ENCODE measurements around the gene LYL1. TPM values are rescaled to one million over a fixed set of nuclear protein-coding genes. Genes with fewer than 3 reads are reported as not detected.

LYL1 gene
- total and polyA plus RNA-seq, 2 of the 13 experiments (the other 11 are each of a cell fraction or from before 2014, with no cell fraction given): 0.75 to 0.92 TPM

DNA sequence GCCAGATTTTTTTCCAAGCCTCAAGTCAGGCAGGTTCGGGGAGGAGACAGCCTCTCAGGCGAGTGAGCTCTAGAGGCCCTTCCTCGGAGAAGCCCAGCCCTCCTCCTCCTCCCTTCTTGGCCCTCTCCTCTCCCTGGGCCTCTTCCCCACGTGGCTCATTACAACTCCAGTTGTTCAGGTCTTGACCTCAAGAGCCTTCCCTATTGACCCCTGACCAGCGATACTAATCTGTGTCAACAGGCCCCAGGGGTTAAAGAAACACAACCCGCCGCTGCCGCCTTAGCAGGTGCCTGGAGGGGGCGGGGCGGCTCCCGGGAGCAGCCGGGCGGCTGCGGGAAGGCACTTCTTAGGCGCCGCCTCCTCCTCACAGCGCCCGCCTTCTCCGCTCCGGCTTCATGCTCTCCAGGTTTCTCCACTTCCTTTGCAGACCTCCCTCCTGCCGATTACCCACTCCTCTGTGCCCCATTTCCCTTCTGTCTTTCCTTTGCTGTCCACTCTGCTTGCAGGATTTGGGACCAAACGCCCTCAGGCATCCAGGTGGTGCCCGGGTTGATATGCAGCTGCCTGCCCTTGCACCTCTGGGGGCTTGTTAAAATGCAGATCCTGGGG lies 51.0 kb downstream of the LYL1 start (continued):
- TF ChIP-seq RERE (CRISPR knock-in tag; IDR thresholded peaks at IDR 0.05; ENCODE audit: low read depth) (peak; percentile 96), NFIC (IDR thresholded peaks at IDR 0.05; ENCODE audit: low read length) (peak; percentile 58; the same call in 1 of the 2 replicates), CAMTA2 (CRISPR knock-in tag; IDR thresholded peaks at IDR 0.05; ENCODE audit: borderline replicate concordance) (no peak), RARG (CRISPR knock-in tag; IDR thresholded peaks at IDR 0.05; ENCODE audit: low read depth) (no peak), ZNF614 (CRISPR knock-in tag; IDR thresholded peaks at IDR 0.05; ENCODE audit: borderline replicate concordance) (peak; percentile 42; the same call in 1 of the 2 replicates), ERF (CRISPR knock-in tag; IDR thresholded peaks at IDR 0.05) (peak; percentile 65), ZNF589 (CRISPR knock-in tag; conservative IDR thresholded peaks at IDR 0.05) (no peak), IKZF4 (CRISPR knock-in tag; IDR thresholded peaks at IDR 0.05; ENCODE audit: borderline replicate concordance, low read depth, not compliant biosample characterization) (peak; percentile 34), SIX1 (CRISPR knock-in tag; IDR thresholded peaks at IDR 0.05; ENCODE audit: borderline replicate concordance) (peak; percentile 59; the same call in 1 of the 2 replicates), ELK4 (CRISPR knock-in tag; IDR thresholded peaks at IDR 0.05; ENCODE audit: borderline replicate concordance) (no peak), CEBPG (CRISPR knock-in tag; IDR thresholded peaks at IDR 0.05) (no peak; the same call in 1 of the 2 replicates), ZNF782 (CRISPR knock-in tag; IDR thresholded peaks at IDR 0.05; ENCODE audit: borderline replicate concordance) (no peak), DRAP1 (CRISPR knock-in tag; IDR thresholded peaks at IDR 0.05) (no peak), ZSCAN31 (CRISPR knock-in tag; IDR thresholded peaks at IDR 0.05; ENCODE audit: low read depth) (no peak), GATA4 (IDR thresholded peaks at IDR 0.05; ENCODE audit: borderline replicate concordance, low read depth) (peak; percentile 48; the same call in 1 of the 2 replicates), ZNF260 (CRISPR knock-in tag; IDR thresholded peaks at IDR 0.05; ENCODE audit: borderline replicate concordance, low read depth) (no peak), TFAP4 (IDR thresholded peaks at IDR 0.05; ENCODE audit: borderline replicate concordance, low read depth) (peak; percentile 72; the same call in 1 of the 2 replicates), PHF21A (CRISPR knock-in tag; IDR thresholded peaks at IDR 0.05) (peak; percentile 67; the same call in 1 of the 2 replicates)
- TF ChIP-seq, protein P1, sequence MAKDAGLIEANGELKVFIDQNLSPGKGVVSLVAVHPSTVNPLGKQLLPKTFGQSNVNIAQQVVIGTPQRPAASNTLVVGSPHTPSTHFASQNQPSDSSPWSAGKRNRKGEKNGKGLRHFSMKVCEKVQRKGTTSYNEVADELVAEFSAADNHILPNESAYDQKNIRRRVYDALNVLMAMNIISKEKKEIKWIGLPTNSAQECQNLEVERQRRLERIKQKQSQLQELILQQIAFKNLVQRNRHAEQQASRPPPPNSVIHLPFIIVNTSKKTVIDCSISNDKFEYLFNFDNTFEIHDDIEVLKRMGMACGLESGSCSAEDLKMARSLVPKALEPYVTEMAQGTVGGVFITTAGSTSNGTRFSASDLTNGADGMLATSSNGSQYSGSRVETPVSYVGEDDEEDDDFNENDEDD (CRISPR knock-in tag; IDR thresholded peaks at IDR 0.05; ENCODE audit: borderline replicate concordance): no peak
